GM08714 (cell line): Measurements from ENCODE around the gene HMGXB4.
A peak's percentile ranks its signal among the peaks of the same experiment; 100 is the strongest.
"Not testable (repeated sequence)": the region's sequence is repeated elsewhere in the genome, so short reads cannot be mapped to it uniquely, and the experiment has no call there.

Experiments used
- H3K4me3 ChIP-seq: fragments of 200-500 bp; sonication (Bioruptor generic); 2 replicates; pipeline ENCODE4 v1.5.1; 2014; ENCODE audit warnings: mild to moderate bottlenecking, low read length, inconsistent platforms
- ZNF274 ChIP-seq: IDR thresholded peaks from 2 replicates; pipeline ENCODE4 v1.6.1; 2012; ENCODE audit warnings: mild to moderate bottlenecking, low read depth, low read length

Gene HMGXB4

DNA sequence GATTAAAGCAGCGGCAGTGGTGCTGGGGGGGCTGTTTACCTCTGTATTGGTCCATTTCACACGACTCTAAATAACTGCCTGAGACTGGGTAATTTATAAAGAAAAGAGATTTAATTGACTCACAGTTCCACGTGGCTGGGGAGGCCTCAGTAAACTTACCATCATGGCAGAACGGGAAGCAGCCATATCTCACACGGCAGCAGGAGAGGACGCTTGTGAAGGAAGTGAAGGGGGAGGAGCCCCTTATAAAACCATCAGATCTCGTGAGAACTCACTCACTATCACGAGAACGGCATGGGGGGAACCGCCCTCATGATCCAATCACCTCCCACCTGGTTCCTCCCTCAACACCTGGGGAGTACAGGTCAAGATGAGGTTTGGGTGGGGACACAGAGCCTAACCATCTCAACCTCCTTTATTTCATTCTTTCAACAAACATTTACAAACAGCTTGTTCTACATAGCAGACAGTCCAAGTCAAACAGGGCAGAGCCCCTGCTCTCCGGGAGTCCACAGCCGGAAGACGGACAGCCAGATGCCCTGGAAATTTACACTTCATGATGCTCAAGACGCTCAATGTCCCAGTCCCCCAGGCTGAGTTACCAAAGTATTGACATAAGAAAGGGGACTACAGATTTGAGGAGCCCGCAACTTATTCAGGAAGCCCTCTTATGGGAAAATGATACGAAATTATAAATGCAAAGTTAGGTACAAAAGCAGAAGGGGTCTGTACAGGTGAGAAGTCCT, 26.3 kb upstream of the HMGXB4 start:
- TF ChIP-seq ZNF274: no peak
- H3K4me3 ChIP-seq: peak overlapping the region; percentile 28

DNA sequence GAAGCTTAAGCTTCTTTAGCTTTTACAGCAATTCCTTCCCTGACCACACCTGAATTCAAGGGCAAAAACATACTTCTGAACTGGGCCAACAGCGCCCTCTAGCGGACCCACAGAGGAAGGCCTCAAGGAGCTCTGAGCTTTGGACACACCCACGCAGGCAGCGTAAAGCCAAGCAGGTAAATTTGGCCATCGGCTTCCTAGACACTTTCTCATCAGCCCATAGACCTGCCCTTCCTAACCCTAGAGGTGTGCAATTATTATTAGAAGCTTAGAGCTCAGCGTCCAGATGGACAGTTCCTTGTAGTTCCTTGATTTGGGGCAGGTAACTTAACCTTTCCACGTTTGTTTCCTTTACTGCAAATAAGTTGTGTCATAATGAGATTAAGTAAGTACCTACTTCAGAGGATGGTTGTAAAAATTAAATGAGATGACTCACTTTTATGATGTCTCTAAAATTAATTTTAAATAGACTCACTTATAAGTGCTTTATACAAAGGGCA, 25.7 kb upstream of the HMGXB4 start:
- no peak for TF ChIP-seq ZNF274
- no peak overlapping the region for H3K4me3 ChIP-seq

DNA sequence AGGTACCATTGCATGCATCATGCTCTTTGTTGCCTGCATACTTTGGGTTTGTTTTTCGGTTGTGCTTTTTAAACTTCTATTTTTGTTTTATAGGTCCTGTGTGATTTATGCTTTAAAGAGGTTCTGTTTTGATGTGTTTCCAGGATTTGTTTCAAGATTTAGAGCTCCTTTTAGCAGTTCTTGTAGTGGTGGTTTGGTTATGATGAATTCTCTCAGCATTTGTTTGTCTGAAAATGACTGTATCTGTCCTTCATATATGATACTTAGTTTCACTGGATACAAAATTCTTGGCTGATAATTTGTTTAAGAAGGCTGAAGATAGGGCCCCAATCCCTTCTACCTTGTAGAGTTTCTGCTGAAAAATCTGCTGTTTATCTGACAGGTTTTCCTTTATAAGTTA, 18.5 kb upstream of the HMGXB4 start:
- not testable (repeated sequence) for H3K4me3 ChIP-seq

GRCh38 chr22:35244507-35244906, 12.8 kb upstream of the HMGXB4 start:
- not testable (repeated sequence) for H3K4me3 ChIP-seq

DNA sequence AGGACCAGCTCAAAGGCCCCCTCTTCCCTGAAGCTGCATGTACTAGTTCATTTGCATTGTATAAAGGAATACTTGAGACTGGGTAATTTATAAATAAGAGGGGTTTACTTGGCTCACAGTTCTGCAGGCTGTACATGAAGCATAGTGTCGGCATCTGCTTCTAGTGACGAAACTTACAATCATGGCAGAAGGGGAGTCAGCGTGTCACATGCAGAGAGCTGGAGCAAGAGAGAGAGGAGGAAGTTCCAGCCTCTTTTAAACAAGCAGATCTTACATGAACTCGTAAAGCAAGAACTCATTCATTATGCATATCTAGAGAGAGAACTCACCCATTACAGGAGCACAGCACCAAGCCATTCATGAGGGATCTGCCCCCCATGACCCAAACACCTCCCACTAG, 7.1 kb upstream of the HMGXB4 start:
- no peak for TF ChIP-seq ZNF274
- no peak overlapping the region for H3K4me3 ChIP-seq

GRCh38 chr22:35253946-35254345, 3.3 kb upstream of the HMGXB4 start:
- TF ChIP-seq ZNF274: no peak
- H3K4me3 ChIP-seq: no peak overlapping the region

DNA sequence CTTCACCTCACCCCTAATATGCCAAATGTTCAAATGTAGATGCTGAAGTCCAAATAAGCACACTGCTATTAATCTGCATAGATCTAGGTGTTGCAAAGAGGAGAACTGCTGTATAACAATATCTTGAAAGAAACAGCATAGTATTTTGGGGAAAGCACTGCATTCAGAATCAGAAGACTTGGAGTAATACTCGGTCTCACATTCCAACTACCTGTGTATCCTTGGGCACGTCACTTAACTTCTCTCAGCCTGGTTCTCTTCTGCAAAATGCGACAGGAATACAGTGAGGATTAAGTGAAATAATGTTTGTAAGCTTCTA, 332 bp upstream of the HMGXB4 start:
- TF ChIP-seq ZNF274: no peak
- H3K4me3 ChIP-seq: peak overlapping the region; percentile 100

- peak overlapping the region; percentile 100 for H3K4me3 ChIP-seq
- TF ChIP-seq ZNF274: no peak
These were observed 1.1 kb downstream of the HMGXB4 start for GRCh38 chr22:35258191-35258988.

GRCh38 chr22:35264986-35265385, 7.7 kb downstream of the HMGXB4 start:
- H3K4me3 ChIP-seq: no peak overlapping the region
- TF ChIP-seq ZNF274: no peak

DNA sequence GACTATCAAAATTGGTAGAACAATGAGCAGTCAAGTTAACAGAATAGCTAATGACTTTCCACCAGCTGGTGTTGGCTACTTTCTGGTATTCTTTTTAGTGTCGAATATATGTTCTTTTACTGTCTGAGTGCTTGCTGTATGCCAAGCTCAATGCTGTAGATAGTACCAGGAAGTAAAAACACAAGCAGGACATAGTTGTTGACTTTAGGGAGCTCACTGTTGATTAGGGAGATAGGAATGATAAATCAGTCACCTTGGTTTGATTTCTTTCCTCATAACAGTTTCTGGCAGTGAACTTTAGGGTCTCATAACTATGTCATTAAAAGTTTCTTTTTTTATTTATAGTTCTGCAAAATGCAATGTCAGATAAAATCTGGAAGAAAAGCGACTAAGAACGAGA, 9.0 kb downstream of the HMGXB4 start:
- H3K4me3 ChIP-seq: no peak overlapping the region
- no peak for TF ChIP-seq ZNF274

DNA sequence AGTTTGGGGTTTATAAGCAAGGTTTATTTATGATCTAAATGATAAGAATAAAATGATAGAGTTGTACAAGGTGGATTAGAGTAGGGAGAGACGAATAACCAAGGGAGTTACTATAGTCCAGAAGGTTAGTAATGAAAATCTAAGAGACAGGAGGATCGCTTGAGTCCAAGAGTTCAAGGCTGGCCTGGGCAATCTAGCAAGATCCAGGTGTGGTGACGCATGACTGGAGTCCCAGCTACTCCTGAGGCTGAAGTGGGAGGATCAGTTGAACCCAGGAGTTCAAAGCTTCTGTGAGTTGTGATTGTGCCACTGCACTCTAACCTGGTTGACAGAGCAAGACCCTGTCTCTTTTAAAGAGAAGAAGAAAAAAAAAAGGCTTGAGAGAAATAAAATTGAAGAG, 12.3 kb downstream of the HMGXB4 start:
- TF ChIP-seq ZNF274: no peak
- no peak overlapping the region for H3K4me3 ChIP-seq

DNA sequence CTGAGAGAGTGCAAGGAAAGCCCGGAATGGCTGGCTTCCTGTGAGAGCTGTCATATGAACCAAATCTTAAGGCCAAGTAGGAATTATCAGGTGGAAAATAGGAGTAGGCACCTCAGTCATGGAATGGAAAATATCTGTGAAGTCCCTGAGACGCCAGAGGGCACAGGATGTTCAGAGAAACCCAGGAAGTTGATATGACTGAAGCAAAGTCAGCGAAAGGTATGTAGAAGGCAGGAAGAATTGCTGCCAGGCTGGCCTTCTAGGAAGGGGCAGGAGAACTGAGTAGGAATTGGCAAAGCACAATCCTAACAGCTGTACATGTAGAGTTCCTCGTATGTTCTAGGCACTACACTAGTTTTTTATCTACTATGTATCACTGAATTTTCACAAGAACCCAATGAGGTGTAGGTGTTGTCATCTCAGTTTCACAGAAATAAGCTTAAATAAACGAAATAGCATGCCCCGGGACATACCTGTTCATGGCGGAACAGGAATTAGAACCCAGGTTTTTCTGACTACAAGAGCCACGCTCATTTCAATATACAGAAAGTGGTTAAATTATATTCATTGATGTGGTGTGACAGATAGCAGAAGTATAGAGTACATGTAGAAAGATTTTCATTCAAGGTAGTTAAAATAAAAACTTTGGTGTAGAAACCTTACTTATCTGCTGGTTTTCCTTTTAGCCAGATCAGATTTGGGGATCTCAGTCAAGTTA, 17.0 kb downstream of the HMGXB4 start:
- no peak for TF ChIP-seq ZNF274
- H3K4me3 ChIP-seq: no peak overlapping the region

DNA sequence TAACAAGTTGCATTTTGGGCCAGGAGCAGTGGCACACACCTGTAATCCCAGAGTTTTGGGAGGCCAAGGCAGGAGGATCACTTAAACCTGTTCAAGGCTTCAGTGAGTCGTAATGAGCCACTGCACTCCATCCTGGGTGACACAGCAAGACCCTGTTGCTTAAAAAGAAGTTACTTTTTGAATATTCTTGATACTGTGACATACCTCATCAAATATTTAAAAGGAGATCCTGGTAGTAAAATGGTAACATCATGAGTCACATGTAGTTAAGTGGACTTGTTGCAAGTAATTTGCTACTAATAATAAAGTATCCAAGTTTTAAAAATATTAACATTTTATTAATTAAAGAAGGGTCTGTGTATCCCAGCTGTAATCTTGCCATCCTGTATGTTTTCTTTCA, 18.3 kb downstream of the HMGXB4 start:
- H3K4me3 ChIP-seq: no peak overlapping the region
- no peak for TF ChIP-seq ZNF274

DNA sequence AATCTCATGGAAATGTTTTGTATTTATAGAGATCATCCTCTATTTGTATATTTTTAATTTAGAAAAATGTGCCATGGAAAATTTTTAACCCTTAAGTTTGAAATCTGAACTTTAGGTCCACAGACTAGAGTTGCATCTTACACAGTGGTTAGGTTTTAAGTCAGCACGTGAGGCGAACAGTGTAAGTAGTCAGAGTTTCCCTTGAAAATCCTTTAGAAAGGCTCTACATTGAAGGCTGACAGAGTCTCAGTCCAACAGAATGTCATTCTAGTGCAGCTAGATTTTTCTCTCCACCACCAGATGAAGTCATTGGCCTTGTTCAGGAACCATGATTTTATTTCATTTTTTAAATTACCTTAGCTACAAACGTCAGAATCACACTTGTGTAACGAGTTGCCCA, 18.7 kb downstream of the HMGXB4 start:
- TF ChIP-seq ZNF274: no peak

DNA sequence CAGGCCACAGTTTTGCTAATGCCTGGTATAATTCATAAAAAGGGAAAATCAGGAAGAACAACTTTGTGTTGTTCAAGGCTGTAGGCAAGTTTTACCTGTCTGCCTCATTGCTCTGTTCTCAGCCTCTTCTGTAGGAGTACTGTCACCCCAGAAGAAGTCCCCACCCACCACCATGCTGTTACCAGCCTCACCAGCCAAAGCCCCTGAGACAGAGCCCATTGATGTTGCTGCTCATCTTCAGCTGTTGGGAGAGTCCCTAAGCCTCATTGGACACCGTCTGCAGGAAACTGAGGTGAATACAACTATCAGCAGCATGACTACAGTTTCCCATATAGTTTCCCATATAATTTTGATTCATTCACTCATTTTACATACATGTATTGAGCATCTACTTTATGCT, 30.8 kb downstream of the HMGXB4 start:
- no peak overlapping the region for H3K4me3 ChIP-seq
- no peak for TF ChIP-seq ZNF274

More for the DNA sequence above, 18.7 kb downstream of the HMGXB4 start:
- H3K4me3 ChIP-seq: no peak overlapping the region
